ELF-1 (cell line): ENCODE data around the gene KCTD2.

Experiments
- DNase-seq: peaks from one replicate; pipeline ENCODE4 v3.0.0-alpha.2; 2016; ENCODE audit warnings: low read depth, low spot score

KCTD2 gene

GRCh38 chr17:75097865-75098264 is 50.8 kb downstream of the KCTD2 start:
- DNase-seq = no peak

- no peak for DNase-seq
Observed at GRCh38 chr17:75098861-75099260, 51.8 kb downstream of the KCTD2 start.

- no peak for DNase-seq
Observed at GRCh38 chr17:75099881-75100595, 53.0 kb downstream of the KCTD2 start.

GRCh38 chr17:75102385-75102821 is 55.4 kb downstream of the KCTD2 start:
- DNase-seq = peak; percentile 71

GRCh38 chr17:75103601-75104554 is 56.9 kb downstream of the KCTD2 start:
- DNase-seq = no peak

GRCh38 chr17:75105126-75106080 is 58.4 kb downstream of the KCTD2 start:
- peak; percentile 75 for DNase-seq

GRCh38 chr17:75108193-75108592 is 61.2 kb downstream of the KCTD2 start:
- DNase-seq = no peak

- no peak for DNase-seq
Observed at GRCh38 chr17:75109046-75109406, 62.0 kb downstream of the KCTD2 start.

- peak; percentile 92 for DNase-seq
Observed at GRCh38 chr17:75109407-75110233, 62.6 kb downstream of the KCTD2 start, which contains the start of gene ARMC7. TSS of gene ARMC7 (plus strand) at chr17:75109969. CDS start at chr17:75110289, 320 bp downstream.

GRCh38 chr17:75110234-75110937 is 63.4 kb downstream of the KCTD2 start:
- peak; percentile 40 for DNase-seq

GRCh38 chr17:75111777-75112335 is 64.8 kb downstream of the KCTD2 start:
- DNase-seq = no peak

- peak; percentile 95 for DNase-seq
Observed at GRCh38 chr17:75113798-75114551, 67.0 kb downstream of the KCTD2 start.

- no peak for DNase-seq
Observed at GRCh38 chr17:75114552-75115314, 67.7 kb downstream of the KCTD2 start.
